Stimulated activated CD4-positive, alpha-beta T cell treated with anti-CD3 and anti-CD28 coated beads, Interleukin-1b, Interleukin-23, amount 100 ng/mL, for 48 hours (primary cell): ENCODE data around the gene PAK6.

Experiments
- DNase-seq: peaks from one replicate; pipeline ENCODE4 v3.0.0-alpha.2; 2020

Gene PAK6

DNA sequence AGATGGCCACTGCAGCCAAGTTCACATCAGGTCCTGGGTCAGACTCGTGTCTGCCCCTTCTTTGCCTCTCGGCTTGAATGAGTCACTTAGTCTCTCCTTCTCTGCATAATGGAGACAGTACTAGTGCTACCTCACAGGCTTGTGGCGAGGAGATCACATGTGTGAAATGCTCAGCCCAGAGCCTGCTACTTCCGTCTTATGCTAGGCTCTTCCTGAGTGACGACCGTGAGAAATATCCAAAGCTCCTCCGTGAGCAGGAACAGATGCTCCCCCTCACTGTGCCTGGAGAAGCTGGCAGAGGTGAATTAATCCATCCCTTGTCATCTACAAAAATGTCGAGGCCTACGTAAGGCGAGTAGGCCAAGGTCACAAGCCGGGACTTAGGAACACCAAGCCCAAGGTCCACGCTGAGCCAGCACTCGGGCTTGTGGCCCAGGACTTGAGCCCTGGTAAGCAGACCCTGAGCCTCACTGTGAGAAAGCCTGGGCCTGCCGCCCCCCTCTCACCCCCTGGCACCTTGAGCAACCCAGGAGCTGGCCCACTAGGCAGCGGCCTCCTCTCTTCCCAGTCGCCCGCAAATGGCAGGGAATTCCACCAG is 17.9 kb downstream of the PAK6 start:
- no peak for DNase-seq

- no peak for DNase-seq
Measured at GRCh38 chr15:40257656-40258450, 19.0 kb downstream of the PAK6 start.

- DNase-seq = no peak
Measured at GRCh38 chr15:40258544-40258943, 19.7 kb downstream of the PAK6 start.

GRCh38 chr15:40259021-40259420 is 20.2 kb downstream of the PAK6 start:
- DNase-seq = no peak

GRCh38 chr15:40263024-40263754 is 24.3 kb downstream of the PAK6 start:
- no peak for DNase-seq

- no peak for DNase-seq
Measured at GRCh38 chr15:40264321-40265153, 25.7 kb downstream of the PAK6 start.

GRCh38 chr15:40265355-40265754 is 26.5 kb downstream of the PAK6 start:
- DNase-seq = no peak

GRCh38 chr15:40265875-40266274 is 27.0 kb downstream of the PAK6 start:
- DNase-seq = no peak

- no peak for DNase-seq
Measured at GRCh38 chr15:40266828-40267304, 28.0 kb downstream of the PAK6 start.

- DNase-seq = no peak
Measured at GRCh38 chr15:40267670-40268069, 28.8 kb downstream of the PAK6 start.

DNA sequence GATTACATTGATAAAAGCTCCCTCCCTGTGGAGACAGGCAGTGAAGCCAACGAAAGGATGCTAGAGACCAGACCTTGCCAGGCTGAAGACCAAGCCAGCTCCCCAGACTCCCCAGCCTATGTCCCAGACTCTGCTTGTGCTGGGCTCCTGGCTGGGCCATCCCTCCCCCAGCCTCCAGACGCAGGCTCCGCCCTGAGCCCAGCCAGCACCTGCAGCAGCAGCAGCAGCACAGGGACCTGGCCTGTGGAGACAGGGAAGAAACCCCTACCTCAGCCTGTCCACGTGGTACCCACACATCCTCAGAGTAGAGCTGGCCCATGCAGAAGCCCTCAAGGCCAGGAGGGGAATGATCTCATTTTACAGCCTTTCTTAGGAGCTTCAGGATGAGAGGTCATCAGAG is 30.7 kb downstream of the PAK6 start:
- DNase-seq = no peak

- DNase-seq = no peak
Measured at GRCh38 chr15:40270246-40270995, 31.6 kb downstream of the PAK6 start.

DNA sequence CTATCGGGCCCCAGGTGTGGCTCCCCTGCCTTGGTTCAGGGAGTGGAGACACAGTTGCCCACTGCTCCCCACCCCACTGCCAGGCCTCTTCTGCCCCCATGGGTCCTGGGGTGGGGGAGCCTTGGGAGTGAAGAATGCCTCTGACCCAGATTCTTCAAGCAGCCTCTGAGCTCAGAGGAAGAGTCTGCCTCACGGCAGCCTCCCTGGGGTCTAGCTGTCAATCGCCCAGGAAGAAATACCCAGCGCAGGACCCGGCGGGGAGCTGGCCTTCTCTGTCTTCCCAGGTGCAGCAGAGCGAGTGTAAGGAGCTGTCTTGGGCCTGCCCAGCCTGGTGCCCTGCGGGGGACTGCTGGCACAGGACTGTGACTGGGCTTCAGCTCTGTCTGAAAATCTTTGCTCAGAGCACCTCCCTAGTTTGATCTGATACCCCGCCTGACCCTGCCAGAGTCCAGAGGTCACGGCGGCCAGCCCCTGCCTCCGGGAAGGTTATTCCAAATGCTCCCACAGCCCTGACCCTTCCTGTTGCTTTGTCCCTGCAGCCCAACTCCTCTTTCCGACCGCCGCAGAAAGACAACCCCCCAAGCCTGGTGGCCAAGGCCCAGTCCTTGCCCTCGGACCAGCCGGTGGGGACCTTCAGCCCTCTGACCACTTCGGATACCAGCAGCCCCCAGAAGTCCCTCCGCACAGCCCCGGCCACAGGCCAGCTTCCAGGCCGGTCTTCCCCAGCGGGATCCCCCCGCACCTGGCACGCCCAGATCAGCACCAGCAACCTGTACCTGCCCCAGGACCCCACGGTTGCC is 33.0 kb downstream of the PAK6 start:
- DNase-seq = no peak

DNA sequence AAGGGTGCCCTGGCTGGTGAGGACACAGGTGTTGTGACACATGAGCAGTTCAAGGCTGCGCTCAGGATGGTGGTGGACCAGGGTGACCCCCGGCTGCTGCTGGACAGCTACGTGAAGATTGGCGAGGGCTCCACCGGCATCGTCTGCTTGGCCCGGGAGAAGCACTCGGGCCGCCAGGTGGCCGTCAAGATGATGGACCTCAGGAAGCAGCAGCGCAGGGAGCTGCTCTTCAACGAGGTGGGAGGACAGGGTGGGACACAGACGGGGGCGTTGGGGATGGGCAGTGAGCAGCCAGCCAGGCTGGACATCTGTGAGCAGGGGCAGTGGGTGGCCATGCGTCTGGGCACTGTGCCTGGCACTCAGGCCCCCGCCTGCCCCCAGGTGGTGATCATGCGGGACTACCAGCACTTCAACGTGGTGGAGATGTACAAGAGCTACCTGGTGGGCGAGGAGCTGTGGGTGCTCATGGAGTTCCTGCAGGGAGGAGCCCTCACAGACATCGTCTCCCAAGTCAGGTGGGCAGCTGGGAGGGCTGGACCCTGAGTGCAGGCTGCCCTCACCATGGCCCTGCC is 33.7 kb downstream of the PAK6 start:
- DNase-seq = no peak

DNA sequence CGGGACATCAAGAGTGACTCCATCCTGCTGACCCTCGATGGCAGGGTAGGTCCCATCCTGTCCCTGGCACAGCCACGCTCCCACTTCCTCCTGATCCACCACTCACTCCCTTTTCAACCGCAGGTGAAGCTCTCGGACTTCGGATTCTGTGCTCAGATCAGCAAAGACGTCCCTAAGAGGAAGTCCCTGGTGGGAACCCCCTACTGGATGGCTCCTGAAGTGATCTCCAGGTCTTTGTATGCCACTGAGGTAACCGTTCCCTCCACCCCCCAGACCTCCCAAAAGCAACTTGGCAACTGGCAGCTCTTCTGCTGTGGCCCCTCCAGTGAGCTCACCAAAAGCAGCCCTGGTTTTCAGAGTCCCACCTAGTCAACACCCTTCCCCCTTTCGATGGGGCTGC is 34.6 kb downstream of the PAK6 start:
- DNase-seq = no peak

GRCh38 chr15:40274350-40275274 is 35.7 kb downstream of the PAK6 start:
- DNase-seq = peak; percentile 87

GRCh38 chr15:40275523-40275922 is 36.7 kb downstream of the PAK6 start:
- DNase-seq = no peak

GRCh38 chr15:40275954-40276353 is 37.1 kb downstream of the PAK6 start:
- no peak for DNase-seq

DNA sequence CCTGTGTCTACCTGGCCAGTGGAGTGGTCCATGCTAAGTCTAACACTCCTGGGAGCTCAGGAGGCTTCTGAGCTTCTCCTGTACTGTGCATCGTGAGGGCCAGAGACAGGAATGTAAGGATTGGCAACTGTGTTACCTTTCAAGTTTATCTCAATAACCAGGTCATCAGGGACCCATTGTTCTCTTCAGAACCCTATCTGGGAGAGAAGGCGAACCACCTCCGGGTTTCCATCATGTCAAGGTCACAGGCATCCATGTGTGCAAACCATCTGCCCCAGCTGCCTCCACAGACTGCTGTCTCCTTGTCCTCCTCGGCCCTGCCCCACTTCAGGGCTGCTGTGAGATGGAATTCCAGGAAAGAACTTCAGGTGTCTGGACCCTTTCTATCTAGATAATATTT is 38.1 kb downstream of the PAK6 start:
- no peak for DNase-seq

DNA sequence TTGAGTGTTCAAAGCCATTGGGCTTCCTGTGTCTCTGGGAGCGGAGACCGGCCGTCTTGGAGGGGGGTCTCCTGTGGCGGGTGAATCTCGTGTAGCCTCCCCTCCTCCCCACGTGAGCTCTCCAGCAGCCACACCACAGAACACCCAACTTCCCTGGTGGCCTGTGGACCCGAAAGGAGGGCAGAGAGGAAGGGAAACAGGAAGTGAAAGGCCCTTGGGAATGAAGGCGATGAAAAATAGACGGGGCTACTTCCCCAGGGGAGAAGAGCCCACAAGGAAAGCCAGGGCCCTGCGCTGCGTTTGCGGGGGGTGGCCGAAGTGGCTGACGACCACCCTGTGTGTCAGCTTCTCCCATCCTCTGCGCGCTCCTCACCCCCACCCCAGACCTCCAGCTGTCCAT is 38.6 kb downstream of the PAK6 start:
- DNase-seq = no peak
